WERI-Rb-1 (cell line): ENCODE measurements around the gene ADGRL2.

Experiments
- DNase-seq: peaks from one replicate; pipeline ENCODE4 v3.0.0-alpha.2; 2020
- H3K27ac ChIP-seq: fragments of 250-450 bp; sonication (Bioruptor Pico); 2 replicates; pipeline ENCODE4 v1.5.1; 2020; ENCODE audit warnings: mild to moderate bottlenecking, moderate library complexity
- H3K27me3 ChIP-seq: fragments of 250-450 bp; sonication (Bioruptor Pico); 2 replicates; pipeline ENCODE4 v1.5.1; 2021; ENCODE audit warnings: mild to moderate bottlenecking, low read depth, moderate library complexity; ENCODE audit not compliant: insufficient read depth, severe bottlenecking
- H3K36me3 ChIP-seq: fragments of 250-450 bp; sonication (Bioruptor Pico); 2 replicates; pipeline ENCODE4 v1.5.1; 2020; ENCODE audit warnings: mild to moderate bottlenecking, moderate library complexity
- H3K4me3 ChIP-seq: 2 replicates; pipeline ENCODE4 v1.5.1; 2011; ENCODE audit warnings: low read depth, mild to moderate bottlenecking, control low read depth, low read length
- H3K9me3 ChIP-seq: fragments of 250-450 bp; sonication (Bioruptor Pico); 2 replicates; pipeline ENCODE4 v1.5.1; 2021; ENCODE audit warnings: mild to moderate bottlenecking, moderate library complexity; ENCODE audit not compliant: severe bottlenecking
- TF ChIP-seq, protein P1 (sequence below): IDR thresholded peaks from 2 replicates; pipeline ENCODE4 v1.5.1; 2011; ENCODE audit warnings: low read depth, mild to moderate bottlenecking, control low read depth, inconsistent platforms, low read length

The ADGRL2 gene

DNA sequence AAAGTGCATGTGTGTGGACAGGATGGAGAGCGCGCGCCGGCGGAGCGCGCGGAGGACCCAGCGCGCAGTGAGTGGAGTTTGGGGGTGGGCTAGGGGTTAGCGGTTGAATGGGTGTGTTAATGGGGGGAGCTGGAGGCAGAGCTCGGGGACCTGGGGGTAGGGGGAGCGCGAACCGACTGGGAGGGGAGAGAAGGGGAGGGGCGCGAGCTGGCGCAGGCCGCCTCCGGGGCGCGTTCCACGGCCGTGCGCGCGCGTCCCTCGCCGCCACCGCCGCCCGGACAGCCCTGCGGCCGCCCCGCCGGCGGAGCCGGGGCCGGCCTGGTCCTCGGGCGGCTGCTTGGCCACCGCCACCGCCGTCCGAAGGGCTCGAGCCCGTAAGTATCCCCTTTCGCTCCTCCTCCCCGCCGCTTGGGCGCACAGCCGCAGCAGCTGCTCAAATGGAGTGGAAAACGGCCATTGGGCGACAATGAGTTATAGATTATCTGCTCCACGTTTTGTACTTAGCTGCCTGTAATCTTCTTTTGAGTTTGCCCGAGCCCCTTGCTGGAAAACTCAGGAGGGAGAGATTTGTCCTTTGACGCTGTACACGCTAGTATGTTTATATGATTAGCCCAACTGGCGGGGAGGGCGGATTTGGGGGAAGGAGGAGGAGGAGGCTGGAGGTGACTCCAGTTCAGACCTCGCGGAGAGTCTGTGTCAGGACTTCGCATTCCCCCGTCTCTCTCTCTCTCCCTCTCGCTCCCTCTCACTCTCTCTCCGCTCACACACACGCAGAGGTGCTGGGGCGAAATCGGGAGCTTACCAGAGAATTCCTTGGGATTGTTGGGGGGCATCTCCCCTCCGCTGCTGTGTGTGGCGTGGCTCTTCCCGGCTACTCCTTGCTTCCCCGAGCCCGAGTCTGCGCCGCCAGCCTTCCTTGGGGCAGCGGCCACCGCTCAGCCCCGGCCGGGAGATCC is at the start of gene ADGRL2:
Gene ADGRL2 (plus strand): TSS at position 240 of the 956 bp plus-strand sequence. CDS start 36,051 bp downstream, outside the sequence.
- Histone ChIP-seq H3K27ac (peak within 1 kb of the TSS; percentile 96), H3K27me3 (no peaks in the 10 kb centered on the region), H3K4me3 (peak within 1 kb of the TSS; percentile 98), H3K36me3 (peaks cover 23% of the 10 kb centered on the region), H3K9me3 (no peaks in the 10 kb centered on the region)
- TF ChIP-seq, protein P1, sequence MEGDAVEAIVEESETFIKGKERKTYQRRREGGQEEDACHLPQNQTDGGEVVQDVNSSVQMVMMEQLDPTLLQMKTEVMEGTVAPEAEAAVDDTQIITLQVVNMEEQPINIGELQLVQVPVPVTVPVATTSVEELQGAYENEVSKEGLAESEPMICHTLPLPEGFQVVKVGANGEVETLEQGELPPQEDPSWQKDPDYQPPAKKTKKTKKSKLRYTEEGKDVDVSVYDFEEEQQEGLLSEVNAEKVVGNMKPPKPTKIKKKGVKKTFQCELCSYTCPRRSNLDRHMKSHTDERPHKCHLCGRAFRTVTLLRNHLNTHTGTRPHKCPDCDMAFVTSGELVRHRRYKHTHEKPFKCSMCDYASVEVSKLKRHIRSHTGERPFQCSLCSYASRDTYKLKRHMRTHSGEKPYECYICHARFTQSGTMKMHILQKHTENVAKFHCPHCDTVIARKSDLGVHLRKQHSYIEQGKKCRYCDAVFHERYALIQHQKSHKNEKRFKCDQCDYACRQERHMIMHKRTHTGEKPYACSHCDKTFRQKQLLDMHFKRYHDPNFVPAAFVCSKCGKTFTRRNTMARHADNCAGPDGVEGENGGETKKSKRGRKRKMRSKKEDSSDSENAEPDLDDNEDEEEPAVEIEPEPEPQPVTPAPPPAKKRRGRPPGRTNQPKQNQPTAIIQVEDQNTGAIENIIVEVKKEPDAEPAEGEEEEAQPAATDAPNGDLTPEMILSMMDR = no peak
- peak; percentile 96 for DNase-seq

DNA sequence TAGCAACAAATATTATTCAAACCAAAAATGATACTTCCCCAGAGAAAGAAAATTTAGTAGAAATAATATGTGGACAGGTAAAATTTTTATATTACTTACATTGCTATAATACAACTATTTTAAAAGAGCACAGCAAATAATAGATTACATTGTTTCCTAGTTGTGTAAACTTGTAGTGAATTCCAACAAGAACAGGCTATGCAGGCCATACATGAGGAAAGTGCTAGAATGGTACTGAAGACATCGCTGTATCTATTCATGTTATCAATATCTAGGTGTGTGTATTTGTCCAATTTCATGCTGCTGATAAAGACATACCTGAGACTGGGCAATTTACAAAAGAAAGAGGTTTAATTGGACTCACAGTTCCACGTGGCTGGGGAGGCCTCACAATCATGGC is 47.9 kb upstream of the ADGRL2 start:
- TF ChIP-seq, protein P1 = no peak
- Histone ChIP-seq H3K27me3 (no peaks in the 10 kb centered on the region), H3K27ac (no peak overlapping the region), H3K9me3 (no peaks in the 10 kb centered on the region), H3K4me3 (no peak overlapping the region), H3K36me3 (no peaks in the 10 kb centered on the region)
- no peak for DNase-seq

DNA sequence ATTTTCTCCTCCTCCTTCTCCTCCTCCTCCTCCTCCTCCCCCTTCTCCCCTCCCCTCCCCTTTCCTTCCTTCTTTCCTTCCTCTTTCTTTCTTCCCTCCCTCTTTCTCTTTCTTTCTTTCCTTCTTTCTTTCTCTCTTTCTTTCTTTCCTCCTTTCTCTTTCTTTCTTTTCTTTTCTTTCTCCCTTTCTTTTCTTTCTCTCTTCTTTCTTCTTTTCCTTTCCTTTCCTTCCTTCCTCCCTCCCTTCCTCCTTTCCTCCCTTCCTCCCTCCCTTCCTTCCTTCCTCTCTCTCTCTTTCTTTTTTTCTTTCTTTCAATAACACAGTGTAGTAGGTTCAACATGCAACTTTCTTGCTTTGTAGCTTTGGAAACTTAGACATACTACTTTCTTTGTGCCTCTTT is 46.3 kb upstream of the ADGRL2 start:
- H3K27ac ChIP-seq = no peak overlapping the region
- TF ChIP-seq, protein P1 = no peak
- no peaks in the 10 kb centered on the region for H3K9me3 ChIP-seq
- H3K36me3 ChIP-seq = no peaks in the 10 kb centered on the region
- H3K27me3 ChIP-seq = no peaks in the 10 kb centered on the region
- no peak overlapping the region for H3K4me3 ChIP-seq
- no peak for DNase-seq

DNA sequence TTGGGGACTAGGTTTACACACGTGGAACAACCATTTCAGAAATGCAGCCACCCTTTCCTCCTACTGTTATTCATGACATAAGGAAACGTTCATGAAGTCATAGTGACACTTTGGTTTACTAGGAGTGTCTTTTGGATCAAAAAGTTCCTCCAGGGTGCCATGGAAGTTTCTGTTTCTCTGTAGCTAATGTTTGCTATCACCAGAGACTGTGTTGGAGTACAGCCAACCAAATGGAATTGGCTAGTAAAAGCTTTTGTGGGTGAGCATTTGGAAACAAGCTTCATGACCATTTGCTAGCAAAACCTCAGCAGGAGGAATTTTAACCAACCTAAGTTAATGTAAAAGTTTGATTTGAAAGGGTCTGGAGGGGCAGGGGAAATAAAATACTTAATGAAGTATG is 43.9 kb upstream of the ADGRL2 start:
- H3K9me3 ChIP-seq = no peaks in the 10 kb centered on the region

DNA sequence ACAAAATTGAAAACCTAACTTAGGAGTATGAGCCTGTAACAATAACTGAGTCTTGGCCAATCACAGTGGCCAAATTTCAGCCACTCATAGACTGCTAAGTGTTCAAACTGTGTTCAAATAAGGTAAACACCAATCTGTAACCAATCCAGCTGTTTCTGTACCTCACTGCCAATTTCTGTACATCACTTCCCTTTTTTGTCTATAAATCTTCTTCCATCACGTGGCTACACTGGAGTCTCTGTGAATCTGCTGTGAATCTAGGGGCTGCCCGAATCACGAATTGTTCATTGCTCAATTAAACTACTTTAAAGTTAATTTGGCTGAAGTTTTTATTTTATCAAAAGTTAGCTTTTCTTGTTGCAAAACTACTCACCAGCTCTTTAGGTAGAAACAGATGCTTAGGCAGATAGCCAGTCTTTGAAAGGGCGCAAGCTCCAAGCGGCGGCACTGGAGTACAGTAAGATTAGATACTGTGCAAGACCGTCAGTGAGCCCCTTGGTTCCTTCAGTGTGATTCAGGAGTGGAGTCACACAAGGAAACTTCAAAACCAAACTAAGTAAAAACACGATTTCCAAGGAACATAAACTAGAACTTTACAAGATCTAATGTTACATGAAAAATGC is 43.2 kb upstream of the ADGRL2 start:
- DNase-seq = no peak
- Histone ChIP-seq H3K27me3 (no peaks in the 10 kb centered on the region), H3K27ac (no peak overlapping the region), H3K9me3 (no peaks in the 10 kb centered on the region), H3K4me3 (no peak overlapping the region), H3K36me3 (no peaks in the 10 kb centered on the region)
- TF ChIP-seq, protein P1 = no peak

More for the DNA sequence above, 43.9 kb upstream of the ADGRL2 start:
- Histone ChIP-seq H3K27ac (no peak overlapping the region), H3K36me3 (no peaks in the 10 kb centered on the region), H3K4me3 (no peak overlapping the region), H3K27me3 (no peaks in the 10 kb centered on the region)
- TF ChIP-seq, protein P1 = no peak
- no peak for DNase-seq
